ENCODE results near the gene CCDC88C.

GRCh38 chr14:91252871-91253794 lies 164.5 kb downstream of the CCDC88C start:
- TF ChIP-seq USF2 (IDR thresholded peaks at IDR 0.05) (no peak), CTCF (IDR thresholded peaks at IDR 0.05) (no peak), BHLHE40 (IDR thresholded peaks at IDR 0.05; ENCODE audit: low read depth, low read length) (no peak), FOSB (CRISPR knock-in tag; IDR thresholded peaks at IDR 0.05) (no peak), EP300 (IDR thresholded peaks at IDR 0.05) (no peak), CEBPB (IDR thresholded peaks at IDR 0.05) (no peak), MYC (IDR thresholded peaks at IDR 0.05; ENCODE audit: borderline replicate concordance, low read length) (no peak)

Measured in A549 (cell line).